CD4-positive, alpha-beta T cell (primary cell): ENCODE results near the gene SLC9A4. TPM values are rescaled to one million over a fixed set of nuclear protein-coding genes. Genes with fewer than 3 reads are reported as not detected.
A peak's percentile ranks its signal among the peaks of the same experiment; 100 is the strongest.

Experiments used
- ATAC-seq: fragments of 200-7000 bp; cut with Tn5 transposase; one replicate; pipeline ENCODE4 v1.10.0; 2022; ENCODE audit warnings: mild to moderate bottlenecking; ENCODE audit not compliant: poor library complexity
- CTCF ChIA-PET: fragments of 350-600 bp; sonication (Branson Sonifier 250); formaldehyde crosslinking; loops from one replicate; lab custom pipeline; 2021; ENCODE audit warnings: antibody characterized with exemption, inconsistent platforms; lab: Charles Lee
- POLR2A ChIA-PET: fragments of 350-600 bp; sonication (Branson Sonifier 250); formaldehyde crosslinking; loops from one replicate; lab custom pipeline; 2021; ENCODE audit warnings: antibody characterized with exemption, inconsistent platforms; lab: Charles Lee
- DNase-seq, 14 experiments: peaks; one replicate each; pipeline ENCODE4 v3.0.0-alpha.2; 2013 to 2020; ENCODE audit warnings: mixed read lengths in 2 of 14
- H3K27ac ChIP-seq, 2 donors: one replicate each; pipeline versions ENCODE4 v1.5.1 to v1.7.0; 2013; ENCODE audit warnings: low read length in 2 of 2, low read depth in 1 of 2, mild to moderate bottlenecking in 1 of 2
- H3K27me3 ChIP-seq, 2 experiments: 1 replicate in 1 of 2; 2 replicates in 1 of 2; pipeline versions ENCODE4 v1.6.1 to v1.7.0; 2013; ENCODE audit warnings: low read length in 2 of 2, control low read depth in 1 of 2, mild to moderate bottlenecking in 1 of 2, moderate library complexity in 1 of 2; ENCODE audit not compliant: insufficient read depth in 2 of 2, control insufficient read depth in 1 of 2
- H3K36me3 ChIP-seq: one replicate; pipeline ENCODE4 v1.6.1; 2013; ENCODE audit warnings: low read length, control low read depth; ENCODE audit not compliant: insufficient read depth
- H3K4me1 ChIP-seq: one replicate; pipeline ENCODE4 v1.6.1; 2013; ENCODE audit warnings: low read length, control low read depth; ENCODE audit not compliant: insufficient read depth
- H3K4me3 ChIP-seq: one replicate; pipeline ENCODE4 v1.5.1; 2013; ENCODE audit warnings: mild to moderate bottlenecking, low read length, moderate library complexity
- H3K9me3 ChIP-seq, 2 experiments: 1 replicate in 1 of 2; 2 replicates in 1 of 2; pipeline versions ENCODE4 v1.6.1 to v1.7.0; 2013; ENCODE audit warnings: low read length in 2 of 2, mild to moderate bottlenecking in 2 of 2, control low read depth in 1 of 2, moderate library complexity in 1 of 2; ENCODE audit not compliant: control insufficient read depth in 1 of 2, insufficient read depth in 1 of 2
- H3K27ac Mint-ChIP-seq: one replicate; pipeline ENCODE4 v1.8.0; 2020; ENCODE audit warnings: mixed read lengths
- H3K27me3 Mint-ChIP-seq: one replicate; pipeline ENCODE4 v1.8.0; 2021; ENCODE audit warnings: mixed read lengths
- H3K36me3 Mint-ChIP-seq: one replicate; pipeline ENCODE4 v1.8.0; 2021; ENCODE audit warnings: low read depth, mixed read lengths
- H3K4me1 Mint-ChIP-seq: one replicate; pipeline ENCODE4 v1.8.0; 2021; ENCODE audit warnings: low read depth, mixed read lengths
- H3K4me3 Mint-ChIP-seq: one replicate; pipeline ENCODE4 v1.8.0; 2020; ENCODE audit warnings: mild to moderate bottlenecking, mixed read lengths
- H3K9me3 Mint-ChIP-seq: one replicate; pipeline ENCODE4 v1.8.0; 2020; ENCODE audit warnings: mixed read lengths
- CTCF ChIP-seq: fragments of 200-600 bp; IDR thresholded peaks from one replicate; pipeline ENCODE4 v1.8.0; 2022; ENCODE audit warnings: antibody characterized with exemption, mild to moderate bottlenecking
- intact Hi-C, 2 experiments: fragments of 100-400 bp; cut with DNase I in 1 of 2; cut with micrococcal nuclease in 1 of 2; formaldehyde crosslinking; loops; one replicate each; pipeline versions ENCODE4 v1.15.1 to v1.9.0; 2023 to 2025; cut with DNase I, micrococcal nuclease
- total RNA-seq, 174 experiments: library from RNA in 2 of 174; stranded (reverse) in 2 of 174; gene quantifications; one replicate each; pipeline ENCODE4 v1.2.3 and lab custom pipeline; 2021 to 2026

The SLC9A4 gene
- total RNA-seq, 2 experiments from 2014 or later = not detected

- POLR2A ChIA-PET = no interaction called here
- Mint-ChIP-seq H3K9me3 (no peaks in the 10 kb centered on the region), H3K27me3 (peaks cover 32% of the 10 kb centered on the region), H3K4me1 (no peaks in the 10 kb centered on the region), H3K36me3 (no peaks in the 10 kb centered on the region), H3K4me3 (no peak overlapping the region), H3K27ac (no peak overlapping the region)
- no peak for TF ChIP-seq CTCF
- no peak for DNase-seq
- no peak overlapping the region for H3K27ac ChIP-seq
- no peaks in the 10 kb centered on the region for H3K4me1 ChIP-seq
- no peaks in the 10 kb centered on the region for H3K9me3 ChIP-seq
- peaks cover 5 to 12% of the 10 kb centered on the region in 2 experiments for H3K27me3 ChIP-seq
- H3K36me3 ChIP-seq = no peaks in the 10 kb centered on the region
- CTCF ChIA-PET = no interaction called here
- no peak for ATAC-seq
- intact Hi-C loops = no loop called here
- no peak overlapping the region for H3K4me3 ChIP-seq
Measured at GRCh38 chr2:102504833-102505232, 31.8 kb downstream of the SLC9A4 start.

- Mint-ChIP-seq H3K27ac (no peak overlapping the region), H3K9me3 (no peaks in the 10 kb centered on the region), H3K4me1 (no peaks in the 10 kb centered on the region), H3K27me3 (peaks cover 32% of the 10 kb centered on the region), H3K36me3 (no peaks in the 10 kb centered on the region), H3K4me3 (no peak overlapping the region)
- TF ChIP-seq CTCF = no peak
- CTCF ChIA-PET = no interaction called here
- no peak overlapping the region for H3K4me3 ChIP-seq
- no peak overlapping the region for H3K27ac ChIP-seq
- H3K36me3 ChIP-seq = no peaks in the 10 kb centered on the region
- no peaks in the 10 kb centered on the region for H3K4me1 ChIP-seq
- DNase-seq (peak in 3 of 14 experiments; percentile 7 to 22 (median 21)), ATAC-seq (no peak)
- H3K9me3 ChIP-seq = no peaks in the 10 kb centered on the region
- POLR2A ChIA-PET = no interaction called here
- H3K27me3 ChIP-seq = peaks cover 5 to 12% of the 10 kb centered on the region in 2 experiments
- intact Hi-C loops = no loop called here
Measured at GRCh38 chr2:102505290-102505689, 32.3 kb downstream of the SLC9A4 start.

GRCh38 chr2:102506743-102507142 lies 33.7 kb downstream of the SLC9A4 start:
- Histone ChIP-seq H3K27ac (no peak overlapping the region), H3K4me1 (no peaks in the 10 kb centered on the region), H3K4me3 (no peak overlapping the region), H3K9me3 (no peaks in the 10 kb centered on the region), H3K36me3 (no peaks in the 10 kb centered on the region), H3K27me3 (peaks cover 3 to 8% of the 10 kb centered on the region in 2 experiments)
- H3K27me3 Mint-ChIP-seq = peaks cover 37% of the 10 kb centered on the region
- ATAC-seq (no peak), DNase-seq (no peak)
- no peak overlapping the region for H3K4me3 Mint-ChIP-seq
- no peak for TF ChIP-seq CTCF
- H3K9me3 Mint-ChIP-seq = no peaks in the 10 kb centered on the region
- ChIA-PET POLR2A (no interaction called here), CTCF (no interaction called here)
- intact Hi-C loops = no loop called here
- H3K4me1 Mint-ChIP-seq = no peaks in the 10 kb centered on the region
- no peak overlapping the region for H3K27ac Mint-ChIP-seq
- no peaks in the 10 kb centered on the region for H3K36me3 Mint-ChIP-seq
